Tibial nerve (tissue), 4 donors: Measurements from ENCODE around the gene PCMT1. TPM values are rescaled to one million over a fixed set of nuclear protein-coding genes. Genes with fewer than 3 reads are reported as not detected.
"Not testable (repeated sequence)": the region's sequence is repeated elsewhere in the genome, so short reads cannot be mapped to it uniquely, and the experiment has no call there.

Source experiments
- DNase-seq, 2 donors: peaks; one replicate each; pipeline ENCODE4 v3.0.0-alpha.2; 2019; ENCODE audit warnings: low spot score in 2 of 2
- H3K27ac ChIP-seq, 4 donors: fragments of 200-600 bp; sonication (generic) in 3 of 4; one replicate each; pipeline ENCODE4 v1.5.1; 2017 to 2019; ENCODE audit warnings: mild to moderate bottlenecking in 1 of 4
- H3K27me3 ChIP-seq, 2 donors: fragments of 200-600 bp; sonication (generic) in 1 of 2; one replicate each; pipeline versions ENCODE4 v1.5.1 to v1.6.0; 2017 to 2019
- H3K36me3 ChIP-seq, 3 donors: fragments of 200-600 bp; sonication (generic); one replicate each; pipeline ENCODE4 v1.5.1; 2018 to 2019
- H3K4me1 ChIP-seq, 4 donors: fragments of 200-600 bp; sonication (generic) in 3 of 4; one replicate each; pipeline ENCODE4 v1.5.1; 2017 to 2019
- H3K4me3 ChIP-seq, 4 donors: fragments of 200-600 bp; sonication (generic) in 3 of 4; one replicate each; pipeline ENCODE4 v1.5.1; 2017 to 2019; ENCODE audit warnings: mild to moderate bottlenecking in 1 of 4, moderate library complexity in 1 of 4
- H3K9me3 ChIP-seq, 4 donors: fragments of 200-600 bp; sonication (generic) in 3 of 4; one replicate each; pipeline ENCODE4 v1.5.1; 2017 to 2019
- EP300 ChIP-seq, 2 donors: sonication (generic); formaldehyde crosslinking; IDR thresholded peaks; one replicate each; pipeline ENCODE4 v1.6.1; 2017; ENCODE audit warnings: antibody characterized with exemption in 2 of 2, mild to moderate bottlenecking in 1 of 2
- POLR2A ChIP-seq, 2 donors: fragments of 450-650 bp; IDR thresholded peaks; one replicate each; pipeline ENCODE4 v1.6.1; 2017; ENCODE audit warnings: antibody characterized with exemption in 2 of 2, mild to moderate bottlenecking in 2 of 2, moderate library complexity in 2 of 2
- WGBS, 2 donors: methylation state at CpG; one replicate each; pipeline ENCODE4 v1.1.5; 2018; 5-methylcytosine and 5-hydroxymethylcytosine counted together
- total RNA-seq, 4 donors: library from RNA; depleted of rRNA; stranded (reverse); fragments of >200 nt; gene quantifications; one replicate each; pipeline ENCODE4 v1.1.0, GENCODE V29; 2016
- TF ChIP-seq, protein P1 (sequence below), 5 experiments: fragments of 200-600 bp in 3 of 5; fragments of 450-650 bp in 2 of 5; sonication (generic) in 3 of 5; IDR thresholded peaks; one replicate each; pipeline ENCODE4 v1.5.1; 2016 to 2019; ENCODE audit warnings: antibody characterized with exemption in 5 of 5, mild to moderate bottlenecking in 3 of 5, moderate library complexity in 2 of 5

Gene PCMT1
- total RNA-seq, 4 donors from 2014 or later = 85.0 to 135 (median 88.5) TPM

- no peak overlapping the region for H3K27ac ChIP-seq
- WGBS, 2 donors = 55 to 60% methylated on average over 6 of the region's 6 CpGs
- peaks cover 0 to 7% (median 1%) of the 10 kb centered on the region in 4 donors for H3K4me1 ChIP-seq
- no peak for TF ChIP-seq EP300 (IDR thresholded peaks at IDR 0.05)
- TF ChIP-seq POLR2A (IDR thresholded peaks at IDR 0.05) = no peak
- TF ChIP-seq, protein P1, sequence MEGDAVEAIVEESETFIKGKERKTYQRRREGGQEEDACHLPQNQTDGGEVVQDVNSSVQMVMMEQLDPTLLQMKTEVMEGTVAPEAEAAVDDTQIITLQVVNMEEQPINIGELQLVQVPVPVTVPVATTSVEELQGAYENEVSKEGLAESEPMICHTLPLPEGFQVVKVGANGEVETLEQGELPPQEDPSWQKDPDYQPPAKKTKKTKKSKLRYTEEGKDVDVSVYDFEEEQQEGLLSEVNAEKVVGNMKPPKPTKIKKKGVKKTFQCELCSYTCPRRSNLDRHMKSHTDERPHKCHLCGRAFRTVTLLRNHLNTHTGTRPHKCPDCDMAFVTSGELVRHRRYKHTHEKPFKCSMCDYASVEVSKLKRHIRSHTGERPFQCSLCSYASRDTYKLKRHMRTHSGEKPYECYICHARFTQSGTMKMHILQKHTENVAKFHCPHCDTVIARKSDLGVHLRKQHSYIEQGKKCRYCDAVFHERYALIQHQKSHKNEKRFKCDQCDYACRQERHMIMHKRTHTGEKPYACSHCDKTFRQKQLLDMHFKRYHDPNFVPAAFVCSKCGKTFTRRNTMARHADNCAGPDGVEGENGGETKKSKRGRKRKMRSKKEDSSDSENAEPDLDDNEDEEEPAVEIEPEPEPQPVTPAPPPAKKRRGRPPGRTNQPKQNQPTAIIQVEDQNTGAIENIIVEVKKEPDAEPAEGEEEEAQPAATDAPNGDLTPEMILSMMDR (IDR thresholded peaks at IDR 0.05) = no peak
- no peak for DNase-seq
- H3K27me3 ChIP-seq = no peaks in the 10 kb centered on the region
- H3K36me3 ChIP-seq = peaks cover 0 to 29% (median 0%) of the 10 kb centered on the region in 3 donors
- no peaks in the 10 kb centered on the region for H3K9me3 ChIP-seq
- H3K4me3 ChIP-seq = no peak overlapping the region
Measured at GRCh38 chr6:149852180-149852579, 102.6 kb downstream of the PCMT1 start.

DNA sequence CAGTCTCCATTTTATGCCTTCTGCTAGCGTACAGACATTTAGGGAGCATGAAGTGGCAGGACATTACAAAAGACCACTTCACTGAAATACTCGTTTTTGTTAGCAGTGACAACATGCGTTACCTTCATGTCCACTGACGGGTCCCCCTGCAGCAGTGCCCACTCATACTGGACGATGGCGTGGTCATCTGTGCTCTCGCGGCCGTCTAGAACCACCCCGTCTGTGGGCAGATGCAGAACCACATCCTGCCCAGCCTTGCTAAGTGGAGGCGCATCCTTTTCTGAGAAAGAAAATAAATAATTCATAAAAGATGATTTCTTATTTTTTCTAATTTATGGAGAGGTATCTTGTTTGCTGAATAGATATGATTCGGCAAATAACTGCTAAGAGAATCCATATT, 103.3 kb downstream of the PCMT1 start:
- H3K27me3 ChIP-seq = no peaks in the 10 kb centered on the region
- 88 to 90% methylated on average over 12 of the region's 12 CpGs for WGBS, 2 donors
- no peak overlapping the region for H3K4me3 ChIP-seq
- peaks cover 0 to under 1% (median 0%) of the 10 kb centered on the region in 4 donors for H3K4me1 ChIP-seq
- H3K9me3 ChIP-seq = no peaks in the 10 kb centered on the region
- DNase-seq = no peak
- H3K36me3 ChIP-seq = peaks cover 0 to 29% (median 0%) of the 10 kb centered on the region in 3 donors
- TF ChIP-seq, protein P1 (IDR thresholded peaks at IDR 0.05) = no peak
- no peak for TF ChIP-seq POLR2A (IDR thresholded peaks at IDR 0.05)
- TF ChIP-seq EP300 (IDR thresholded peaks at IDR 0.05) = no peak
- H3K27ac ChIP-seq = no peak overlapping the region

GRCh38 chr6:149854017-149854416, 104.5 kb downstream of the PCMT1 start:
- not testable (repeated sequence) for H3K4me3 ChIP-seq, H3K27ac ChIP-seq, H3K4me1 ChIP-seq, H3K9me3 ChIP-seq, DNase-seq, H3K27me3 ChIP-seq
- 93 to 96% methylated on average over 4 of the region's 4 CpGs for WGBS, 2 donors
- H3K36me3 ChIP-seq = peaks cover 0 to 29% (median 0%) of the 10 kb centered on the region in 3 donors

GRCh38 chr6:149854532-149854931, 105.0 kb downstream of the PCMT1 start:
- H3K9me3 ChIP-seq = no peaks in the 10 kb centered on the region
- no peak overlapping the region for H3K27ac ChIP-seq
- H3K4me1 ChIP-seq = no peaks in the 10 kb centered on the region
- 74 to 81% methylated on average over 6 of the region's 6 CpGs for WGBS, 2 donors
- no peak for DNase-seq
- H3K36me3 ChIP-seq = peaks cover 0 to 26% (median 0%) of the 10 kb centered on the region in 3 donors
- no peaks in the 10 kb centered on the region for H3K27me3 ChIP-seq
- no peak overlapping the region for H3K4me3 ChIP-seq
- TF ChIP-seq POLR2A (IDR thresholded peaks at IDR 0.05) (no peak), EP300 (IDR thresholded peaks at IDR 0.05) (no peak)
- TF ChIP-seq, protein P1 (IDR thresholded peaks at IDR 0.05) = no peak

DNA sequence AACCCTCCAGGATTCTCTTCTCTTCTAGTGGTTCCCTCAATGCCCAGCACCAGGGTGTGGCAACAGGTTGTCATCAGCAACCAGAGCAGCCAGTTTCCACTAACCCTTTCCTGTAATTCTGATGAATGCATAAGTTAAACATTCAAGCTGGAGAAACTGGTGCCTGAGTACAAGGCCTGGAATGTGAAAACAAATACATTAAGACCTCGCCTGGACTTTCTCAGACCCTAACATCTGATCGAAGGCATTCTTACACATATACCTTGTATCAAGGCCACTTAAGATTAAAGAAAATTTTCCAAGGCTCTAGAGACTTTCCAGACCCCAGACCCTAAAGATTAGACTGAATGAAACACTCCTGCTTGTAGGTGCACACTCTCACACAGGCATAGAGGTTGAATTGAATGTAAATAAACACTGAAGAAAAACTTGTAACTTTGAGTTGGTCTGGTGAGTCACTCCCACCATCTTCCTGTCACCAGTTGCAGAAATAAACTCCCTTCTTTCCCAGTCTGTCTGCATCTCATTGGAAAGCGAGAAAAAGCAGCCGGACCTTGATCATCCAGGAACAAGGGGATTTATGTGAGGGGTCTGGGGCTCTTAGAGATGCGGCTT, 105.6 kb downstream of the PCMT1 start:
- Histone ChIP-seq H3K4me3 (no peak overlapping the region), H3K36me3 (peaks cover 0 to 20% (median 0%) of the 10 kb centered on the region in 3 donors), H3K27ac (no peak overlapping the region), H3K4me1 (no peaks in the 10 kb centered on the region), H3K9me3 (no peaks in the 10 kb centered on the region), H3K27me3 (no peaks in the 10 kb centered on the region)
- DNase-seq = no peak
- TF ChIP-seq, protein P1 (IDR thresholded peaks at IDR 0.05) = no peak
- TF ChIP-seq POLR2A (IDR thresholded peaks at IDR 0.05) (no peak), EP300 (IDR thresholded peaks at IDR 0.05) (no peak)
- 83 to 89% methylated on average over 5 of the region's 5 CpGs for WGBS, 2 donors
